Ovary (tissue), 9 donors: Measurements from ENCODE around the gene UBR1. TPM values are rescaled to one million over a fixed set of nuclear protein-coding genes. Genes with fewer than 3 reads are reported as not detected.

Experiments
- DNase-seq, 5 donors: peaks; one replicate each; pipeline ENCODE4 v3.0.0-alpha.2; 2019 to 2020
- H3K27ac ChIP-seq, 2 donors: fragments of 200-600 bp; one replicate each; pipeline versions ENCODE4 v1.5.1 to v1.8.0; 2019 to 2022
- H3K27me3 ChIP-seq: fragments of 200-600 bp; one replicate; pipeline ENCODE4 v1.8.0; 2022
- H3K36me3 ChIP-seq: fragments of 200-600 bp; sonication (generic); one replicate; pipeline ENCODE4 v1.5.1; 2019
- H3K4me1 ChIP-seq: one replicate; pipeline ENCODE4 v1.8.1; 2013; ENCODE audit warnings: mild to moderate bottlenecking, moderate library complexity; ENCODE audit not compliant: insufficient read depth
- H3K4me3 ChIP-seq: fragments of 200-600 bp; sonication (generic); one replicate; pipeline ENCODE4 v1.5.1; 2017
- H3K9me3 ChIP-seq, 2 donors: fragments of 200-600 bp in 1 of 2; sonication (generic) in 1 of 2; one replicate each; pipeline versions ENCODE4 v1.5.1 to v1.8.1; 2013 to 2019; ENCODE audit warnings: mild to moderate bottlenecking in 1 of 2, moderate library complexity in 1 of 2
- CTCF ChIP-seq, 3 donors: fragments of 450-650 bp in 2 of 3; fragments of 200-600 bp in 1 of 3; IDR thresholded peaks; one replicate each; pipeline versions ENCODE4 v1.5.1 to v1.8.0; 2016 to 2022; ENCODE audit warnings: antibody characterized with exemption in 3 of 3, mild to moderate bottlenecking in 1 of 3
- EP300 ChIP-seq: sonication (generic); formaldehyde crosslinking; IDR thresholded peaks from one replicate; pipeline ENCODE4 v1.6.1; 2017; ENCODE audit warnings: antibody characterized with exemption
- POLR2A ChIP-seq: fragments of 450-650 bp; IDR thresholded peaks from one replicate; pipeline ENCODE4 v1.6.1; 2017; ENCODE audit warnings: antibody characterized with exemption, mild to moderate bottlenecking, moderate library complexity
- WGBS, 3 donors: extraction: QIAGEN DNeasy Blood & Tissue Kit in 1 of 3; methylation state at CpG; one replicate each; pipeline versions ENCODE4 v1.1.5 to v1.1.7; 2013 to 2017; 5-methylcytosine and 5-hydroxymethylcytosine counted together
- intact Hi-C, 4 donors: fragments of 100-400 bp; cut with DNase I; formaldehyde crosslinking; loops; one replicate each; pipeline versions ENCODE4 v1.11.0 to v1.15.1; 2022 to 2023
- polyA plus RNA-seq, 2 donors: library from polyadenylated mRNA; stranded (reverse); fragments of 200-250 nt in 1 of 2; fragments of 350-450 nt in 1 of 2; fragmentation: Illumina TruSeq in 1 of 2; extraction: RNeasy Lipid Tissue Mini Kit (QIAGEN cat#74804) in 1 of 2; gene quantifications; one replicate each; pipeline ENCODE4 v1.2.3, GENCODE V29; 2013 to 2014
- total RNA-seq, 7 donors: library from RNA; depleted of rRNA in 2 of 7; stranded (reverse); fragments of >200 nt in 2 of 7; fragmentation: NEBNext Ultra II Directional in 3 of 7; extraction: Animal tissue kit (Norgen Biotek cat#: 25700) in 3 of 7; gene quantifications; one replicate each; pipeline versions ENCODE4 v1.1.0 to v1.2.4, GENCODE V29; 2016 to 2023
- donor health status: DM: no; HTN: no; CAD: no; lungs with moderate emphysema.
- donor health status: DM: no; HTN: no; CAD: no.
- donor health status: Bipolar disorder and iron deficiency.
- donor health status: DM: yes; HTN: yes; CAD: no.
- donor health status: DM: no; HTN: no; CAD: no.
- donor health status: DM: yes; HTN: yes; CAD: no.

The UBR1 gene
- total and polyA plus RNA-seq, 9 donors, result 7.5 to 34.1 (median 26.8) TPM

DNA sequence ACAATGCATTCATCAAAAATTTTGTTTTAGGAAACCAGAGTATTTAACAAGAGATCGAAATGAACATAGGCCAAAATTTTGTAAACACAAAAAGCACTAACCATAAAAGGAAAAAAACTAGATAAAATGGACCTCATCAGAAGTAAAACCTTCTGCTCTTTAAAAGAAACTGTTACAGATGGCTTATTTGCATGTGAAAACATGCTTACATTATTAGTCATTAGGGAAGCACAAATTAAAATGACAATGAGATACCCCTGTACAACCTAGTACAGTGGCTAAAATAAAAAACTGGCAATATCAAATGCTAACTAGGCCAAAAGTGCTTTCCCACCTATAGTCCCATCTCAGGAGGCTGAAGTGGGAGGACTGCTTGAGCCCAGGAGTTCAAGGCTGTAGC is 19.3 kb downstream of the UBR1 start:
- TF ChIP-seq CTCF (IDR thresholded peaks at IDR 0.05) (no peak), EP300 (no peak), POLR2A (no peak)
- Histone ChIP-seq H3K27me3 (no peaks in the 10 kb centered on the region), H3K9me3 (no peaks in the 10 kb centered on the region), H3K27ac (peak overlapping the region in 1 of 2 donors; percentile 3), H3K36me3 (no peaks in the 10 kb centered on the region), H3K4me3 (no peak overlapping the region), H3K4me1 (peaks cover 6% of the 10 kb centered on the region)
- WGBS, 3 donors, result 4 to 8% (median 8%) methylated on average over 1 of the region's 1 CpG
- intact Hi-C loops, result no loop called here
- DNase-seq, result no peak

DNA sequence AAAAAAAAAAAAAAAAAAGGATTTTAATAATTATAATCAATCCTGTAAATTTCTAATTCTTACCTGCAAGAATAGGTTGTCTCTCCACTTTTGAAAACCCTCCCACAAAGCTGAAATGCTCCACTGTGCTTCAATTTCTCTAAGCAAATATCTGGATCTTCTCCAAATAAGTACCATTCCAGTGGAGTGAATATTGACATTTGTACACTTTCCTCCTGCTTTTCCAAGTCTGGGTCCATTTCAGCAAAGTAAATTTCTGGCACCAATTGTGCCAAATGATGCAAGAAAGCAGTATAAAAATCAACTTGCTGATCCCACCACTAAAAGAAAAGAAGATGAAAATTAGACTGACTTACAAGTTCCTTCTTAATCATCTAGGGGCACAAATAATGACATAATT is 19.9 kb downstream of the UBR1 start:
- Histone ChIP-seq H3K4me3 (no peak overlapping the region), H3K27ac (no peak overlapping the region), H3K27me3 (no peaks in the 10 kb centered on the region), H3K4me1 (peaks cover 6% of the 10 kb centered on the region), H3K36me3 (no peaks in the 10 kb centered on the region), H3K9me3 (no peaks in the 10 kb centered on the region)
- intact Hi-C loops, result no loop called here
- no peak for TF ChIP-seq POLR2A
- no peak for TF ChIP-seq EP300
- no peak for TF ChIP-seq CTCF (IDR thresholded peaks at IDR 0.05)
- DNase-seq, result no peak

DNA sequence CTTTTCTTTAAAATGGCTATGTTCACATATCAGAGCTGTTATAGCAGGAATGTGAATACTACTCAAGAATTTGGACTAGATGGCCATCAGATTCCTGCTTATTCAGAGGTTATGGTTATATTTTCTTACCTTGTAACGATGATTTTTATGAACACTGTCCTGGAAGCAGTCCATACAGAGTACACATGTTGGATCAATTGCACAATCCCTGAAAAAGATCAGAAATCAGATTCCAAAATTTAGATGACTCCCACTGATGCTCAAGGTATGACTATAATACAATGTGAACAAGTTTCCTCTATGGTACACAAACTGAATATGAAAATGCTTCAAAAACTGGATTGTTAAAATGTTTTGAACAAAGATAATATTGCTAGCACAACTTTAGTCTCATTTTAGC is 23.3 kb downstream of the UBR1 start:
- Histone ChIP-seq H3K36me3 (no peaks in the 10 kb centered on the region), H3K4me1 (peaks cover 6% of the 10 kb centered on the region), H3K4me3 (no peak overlapping the region), H3K27me3 (no peaks in the 10 kb centered on the region), H3K9me3 (no peaks in the 10 kb centered on the region), H3K27ac (no peak overlapping the region)
- intact Hi-C loops, result no loop called here
- DNase-seq, result no peak
- WGBS, 3 donors, result 86 to 96% (median 86%) methylated on average over 1 of the region's 1 CpG
- TF ChIP-seq EP300 (no peak), CTCF (IDR thresholded peaks at IDR 0.05) (no peak), POLR2A (no peak)

DNA sequence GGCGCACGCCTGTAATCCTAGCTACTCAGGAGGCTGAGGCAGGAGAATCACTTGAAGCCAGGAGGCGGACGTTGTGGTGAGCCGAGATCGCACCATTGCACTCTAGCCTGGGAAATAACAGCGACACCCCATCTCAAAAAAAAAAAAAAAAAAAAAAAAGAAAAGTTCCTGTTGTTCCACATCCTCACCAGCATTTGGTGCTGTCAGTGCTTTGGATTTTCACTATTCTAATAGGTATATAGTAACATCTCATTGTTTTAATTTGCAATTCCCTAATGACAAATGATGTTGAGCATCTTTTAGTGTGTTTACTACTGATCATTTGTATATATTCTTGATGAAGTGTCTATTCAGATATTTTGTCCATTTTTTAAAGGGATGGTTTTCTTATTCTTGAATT is 24.6 kb downstream of the UBR1 start:
- DNase-seq, result no peak
- H3K27me3 ChIP-seq, result no peaks in the 10 kb centered on the region
- no peaks in the 10 kb centered on the region for H3K9me3 ChIP-seq
- no peak overlapping the region for H3K27ac ChIP-seq
- intact Hi-C loops, result no loop called here
- H3K36me3 ChIP-seq, result no peaks in the 10 kb centered on the region
- TF ChIP-seq CTCF (IDR thresholded peaks at IDR 0.05) (no peak), EP300 (no peak), POLR2A (no peak)
- no peak overlapping the region for H3K4me3 ChIP-seq
- H3K4me1 ChIP-seq, result peaks cover 4% of the 10 kb centered on the region
- 97 to 98% (median 97%) methylated on average over 7 of the region's 7 CpGs for WGBS, 3 donors

GRCh38 chr15:43071451-43071850 is 34.4 kb downstream of the UBR1 start:
- H3K27me3 ChIP-seq, result no peaks in the 10 kb centered on the region
- H3K4me1 ChIP-seq, result no peaks in the 10 kb centered on the region
- H3K27ac ChIP-seq, result no peak overlapping the region
- H3K36me3 ChIP-seq, result no peaks in the 10 kb centered on the region
- TF ChIP-seq POLR2A (no peak), CTCF (IDR thresholded peaks at IDR 0.05) (no peak), EP300 (no peak)
- no peak for DNase-seq
- no peak overlapping the region for H3K4me3 ChIP-seq
- intact Hi-C loops, result no loop called here
- no peaks in the 10 kb centered on the region for H3K9me3 ChIP-seq
- 78 to 84% (median 79%) methylated on average over 2 of the region's 2 CpGs for WGBS, 3 donors
